HCT116 (cell line): ENCODE results near the gene CD8A. TPM values are rescaled to one million over a fixed set of nuclear protein-coding genes. Genes with fewer than 3 reads are reported as not detected.

ENCODE experiments used
- ATAC-seq: fragments of 200-7000 bp; cut with Tn5 transposase; 2 replicates; pipeline ENCODE4 v1.9.1; 2020; ENCODE audit warnings: mild to moderate bottlenecking, moderate library complexity
- BruUV-seq: library from RNA; stranded (reverse); fragments of 400-500 nt; replicated peaks from 2 replicates; lab custom pipeline; 2021; lab: Mats Ljungman, UMichigan
- CTCF ChIA-PET: fragments of 300-600 bp; sonication (Branson Sonifier 250); formaldehyde crosslinking; loops from one replicate; lab custom pipeline; 2021; ENCODE audit warnings: antibody characterized with exemption; lab: Charles Lee
- POLR2A ChIA-PET: fragments of 300-600, 350-600 bp; sonication (Branson Sonifier 250); formaldehyde crosslinking; loops from one replicate; lab custom pipeline; 2021; ENCODE audit warnings: antibody characterized with exemption; lab: Charles Lee
- RAD21 ChIA-PET, 2 experiments: fragments of 300-600 bp; sonication (Branson Sonifier 250); formaldehyde crosslinking; loops; one replicate each; lab custom pipeline; 2023; ENCODE audit warnings: low total read pairs in 2 of 2; ENCODE audit not compliant: uncharacterized antibody in 2 of 2, unreplicated experiment in 2 of 2, low non-redundant PET in 1 of 2; lab: Charles Lee
- DNase-seq: peaks from one replicate; pipeline ENCODE4 v3.0.0-alpha.2; 2010; ENCODE audit warnings: low read depth, low spot score
- H2AFZ ChIP-seq: fragments of 200-600 bp; shearing (Covaris generic), sonication (generic); 2 replicates; pipeline ENCODE4 v1.6.1; 2017; ENCODE audit warnings: low read depth, mixed run types, mixed read lengths, antibody characterized with exemption, low read length; ENCODE audit not compliant: poor library complexity, severe bottlenecking
- H3K27ac ChIP-seq: 2 replicates; pipeline ENCODE4 v1.5.1; 2012; ENCODE audit warnings: low read depth, low read length
- H3K27me3 ChIP-seq: fragments of 200-600 bp; sonication (generic); 2 replicates; pipeline ENCODE4 v1.6.1; 2016; ENCODE audit warnings: mixed run types, low read length, mixed read lengths; ENCODE audit not compliant: insufficient read depth
- H3K36me3 ChIP-seq, 2 experiments: fragments of 200-500 bp in 1 of 2; fragments of 200-600 bp in 1 of 2; sonication (Bioruptor generic) in 1 of 2; sonication (generic) in 1 of 2; 2 replicates each; pipeline versions ENCODE4 v1.5.1 to v1.6.1; 2014 to 2016; ENCODE audit warnings: low read length in 2 of 2, inconsistent platforms in 1 of 2, mixed read lengths in 1 of 2, mixed run types in 1 of 2; ENCODE audit not compliant: insufficient read depth in 2 of 2, control insufficient read depth in 1 of 2
- H3K4me1 ChIP-seq, 2 experiments: fragments of 200-600 bp in 1 of 2; sonication (generic) in 1 of 2; 2 replicates each; pipeline versions ENCODE4 v1.5.1 to v1.6.1; 2012 to 2017; ENCODE audit warnings: low read length in 2 of 2, inconsistent platforms in 1 of 2, mild to moderate bottlenecking in 1 of 2, mixed read lengths in 1 of 2, mixed run types in 1 of 2, moderate library complexity in 1 of 2; ENCODE audit not compliant: insufficient read depth in 2 of 2, control insufficient read depth in 1 of 2
- H3K4me2 ChIP-seq: fragments of 200-600 bp; sonication (generic); 2 replicates; pipeline ENCODE4 v1.6.1; 2017; ENCODE audit warnings: mixed run types, low read length, mixed read lengths
- H3K4me3 ChIP-seq, 2 experiments: fragments of 200-600 bp in 1 of 2; sonication (generic) in 1 of 2; replicated peaks in 1 of 2; 2 replicates each; pipeline ENCODE4 v1.5.1; 2011 to 2016; ENCODE audit warnings: low read length in 2 of 2, control low read depth in 1 of 2, low read depth in 1 of 2, mild to moderate bottlenecking in 1 of 2, mixed read lengths in 1 of 2, mixed run types in 1 of 2
- H3K79me2 ChIP-seq: fragments of 200-600 bp; sonication (generic); 2 replicates; pipeline ENCODE4 v1.6.1; 2017; ENCODE audit warnings: mild to moderate bottlenecking, mixed run types, low read length, moderate library complexity, mixed read lengths; ENCODE audit not compliant: insufficient read depth
- H3K9ac ChIP-seq: fragments of 200-600 bp; sonication (generic); 2 replicates; pipeline ENCODE4 v1.6.1; 2016; ENCODE audit warnings: low read length, mixed read lengths
- H3K9me2 ChIP-seq: fragments of 200-600 bp; sonication (generic), shearing (Covaris generic); 2 replicates; pipeline ENCODE4 v1.6.1; 2017; ENCODE audit warnings: mixed run types, mild to moderate bottlenecking, moderate library complexity; ENCODE audit not compliant: insufficient read depth
- H3K9me3 ChIP-seq, 2 experiments: fragments of 200-500 bp in 1 of 2; fragments of 200-600 bp in 1 of 2; sonication (Bioruptor generic) in 1 of 2; sonication (generic) in 1 of 2; 2 replicates each; pipeline ENCODE4 v1.6.1; 2014 to 2017; ENCODE audit warnings: low read length in 2 of 2, mixed read lengths in 2 of 2, inconsistent platforms in 1 of 2, low read depth in 1 of 2, mild to moderate bottlenecking in 1 of 2, mixed run types in 1 of 2, moderate library complexity in 1 of 2; ENCODE audit not compliant: control insufficient read depth in 1 of 2, insufficient read depth in 1 of 2
- H4K20me1 ChIP-seq: fragments of 200-600 bp; sonication (generic), shearing (Covaris generic); 2 replicates; pipeline ENCODE4 v1.6.1; 2017; ENCODE audit warnings: mixed run types, mild to moderate bottlenecking, moderate library complexity; ENCODE audit not compliant: insufficient read depth
- CBX3 ChIP-seq: IDR thresholded peaks from 2 replicates; pipeline ENCODE4 v1.6.1; 2012; ENCODE audit warnings: low read depth
- CEBPB ChIP-seq: IDR thresholded peaks from 2 replicates; pipeline ENCODE4 v1.6.1; 2012; ENCODE audit warnings: low read depth
- EGR1 ChIP-seq: IDR thresholded peaks from 2 replicates; pipeline ENCODE4 v1.6.1; 2012; ENCODE audit warnings: low read depth
- JUND ChIP-seq: IDR thresholded peaks from 2 replicates; pipeline ENCODE4 v1.6.1; 2012
- POLR2AphosphoS5 ChIP-seq: IDR thresholded peaks from 2 replicates; pipeline ENCODE4 v1.6.1; 2011; ENCODE audit warnings: mild to moderate bottlenecking, low read depth, low read length, moderate library complexity
- SP1 ChIP-seq: IDR thresholded peaks from 2 replicates; pipeline ENCODE4 v1.6.1; 2012; ENCODE audit warnings: low read depth
- TCF7L2 ChIP-seq: IDR thresholded peaks from 2 replicates; pipeline ENCODE4 v1.7.0; 2011; ENCODE audit warnings: borderline replicate concordance, inconsistent platforms; ENCODE audit not compliant: insufficient read depth, insufficient read length; ENCODE audit errors: extremely low read depth
- YY1 ChIP-seq: IDR thresholded peaks from 2 replicates; pipeline ENCODE4 v1.6.1; 2011; ENCODE audit warnings: low read length, low read depth, moderate library complexity, mild to moderate bottlenecking; ENCODE audit not compliant: insufficient replicate concordance; ENCODE audit errors: extremely low read depth
- ZFX ChIP-seq: fragments of 450-650 bp; IDR thresholded peaks from 2 replicates; pipeline ENCODE4 v1.6.1; 2017
- ZNF274 ChIP-seq: fragments of 200-500 bp; sonication (Bioruptor generic); IDR thresholded peaks from 2 replicates; pipeline ENCODE4 v1.6.1; 2014; ENCODE audit warnings: mild to moderate bottlenecking, low read depth, low read length, inconsistent platforms
- intact Hi-C: fragments of 100-400 bp; cut with micrococcal nuclease; formaldehyde crosslinking; loops from 2 replicates; pipeline ENCODE4 v1.10.0; 2022
- total RNA-seq: library from RNA; stranded (reverse); gene quantifications from one replicate; pipeline ENCODE4 v1.2.1, GENCODE V29; 2021; ENCODE audit not compliant: unreplicated experiment
- TF ChIP-seq, protein P1 (sequence below): IDR thresholded peaks from 2 replicates; pipeline ENCODE4 v1.6.1; 2012; ENCODE audit warnings: low read depth
- TF ChIP-seq, protein P2 (sequence below): IDR thresholded peaks from 2 replicates; pipeline ENCODE4 v1.6.1; 2012
- TF ChIP-seq, protein P3 (sequence below), 3 experiments: fragments of 200-600 bp in 1 of 3; sonication (generic) in 1 of 3; IDR thresholded peaks in 2 of 3; conservative IDR thresholded peaks in 1 of 3; 2 replicates each; pipeline ENCODE4 v1.5.1; 2012 to 2017; ENCODE audit warnings: low read depth in 2 of 3, low read length in 2 of 3, antibody characterized with exemption in 1 of 3, borderline replicate concordance in 1 of 3, control low read depth in 1 of 3, mild to moderate bottlenecking in 1 of 3, mixed read lengths in 1 of 3, mixed run types in 1 of 3, moderate library complexity in 1 of 3; ENCODE audit not compliant: insufficient read depth in 1 of 3

The CD8A gene
- total RNA-seq, 1 experiment from 2014 or later: 0.76 TPM

DNA sequence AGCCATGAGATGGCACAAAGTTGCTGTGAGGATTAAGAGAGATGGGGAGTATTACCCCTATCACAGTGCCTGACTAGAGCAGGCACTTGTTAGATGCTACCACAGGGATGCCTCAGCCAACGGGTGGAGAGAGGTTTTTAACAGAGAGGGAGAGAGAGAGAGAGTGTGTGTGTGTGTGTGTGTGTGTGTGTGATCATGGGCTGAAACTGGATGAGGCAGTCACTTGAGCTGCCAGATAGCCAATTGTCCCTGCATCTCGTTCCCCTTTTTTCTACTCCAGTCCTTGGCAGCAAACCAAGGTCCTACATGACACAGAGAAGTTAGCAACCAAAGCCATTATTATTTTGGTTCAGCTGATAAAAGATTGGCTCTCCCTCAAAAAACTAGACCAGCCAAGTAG, 3.0 kb downstream of the CD8A start:
- no peaks in the 10 kb centered on the region for H3K27me3 ChIP-seq
- H3K4me2 ChIP-seq: no peak overlapping the region
- ChIA-PET CTCF (no interaction called here), POLR2A (interaction anchor here (0.7 kb wide), 1 partner anchor 23 kb away, joined by 3 read pairs; no protein-coding TSS in a partner anchor), RAD21 (no interaction called here)
- ATAC-seq (no peak), DNase-seq (no peak)
- no peaks in the 10 kb centered on the region for H3K4me1 ChIP-seq
- H3K9ac ChIP-seq: no peak overlapping the region
- H3K27ac ChIP-seq: no peak overlapping the region
- intact Hi-C loops: no loop called here
- H3K79me2 ChIP-seq: no peaks in the 10 kb centered on the region
- H2AFZ ChIP-seq: no peak overlapping the region
- no peak for TF ChIP-seq EGR1
- no peak for TF ChIP-seq TCF7L2
- TF ChIP-seq JUND: no peak
- TF ChIP-seq, protein P1, sequence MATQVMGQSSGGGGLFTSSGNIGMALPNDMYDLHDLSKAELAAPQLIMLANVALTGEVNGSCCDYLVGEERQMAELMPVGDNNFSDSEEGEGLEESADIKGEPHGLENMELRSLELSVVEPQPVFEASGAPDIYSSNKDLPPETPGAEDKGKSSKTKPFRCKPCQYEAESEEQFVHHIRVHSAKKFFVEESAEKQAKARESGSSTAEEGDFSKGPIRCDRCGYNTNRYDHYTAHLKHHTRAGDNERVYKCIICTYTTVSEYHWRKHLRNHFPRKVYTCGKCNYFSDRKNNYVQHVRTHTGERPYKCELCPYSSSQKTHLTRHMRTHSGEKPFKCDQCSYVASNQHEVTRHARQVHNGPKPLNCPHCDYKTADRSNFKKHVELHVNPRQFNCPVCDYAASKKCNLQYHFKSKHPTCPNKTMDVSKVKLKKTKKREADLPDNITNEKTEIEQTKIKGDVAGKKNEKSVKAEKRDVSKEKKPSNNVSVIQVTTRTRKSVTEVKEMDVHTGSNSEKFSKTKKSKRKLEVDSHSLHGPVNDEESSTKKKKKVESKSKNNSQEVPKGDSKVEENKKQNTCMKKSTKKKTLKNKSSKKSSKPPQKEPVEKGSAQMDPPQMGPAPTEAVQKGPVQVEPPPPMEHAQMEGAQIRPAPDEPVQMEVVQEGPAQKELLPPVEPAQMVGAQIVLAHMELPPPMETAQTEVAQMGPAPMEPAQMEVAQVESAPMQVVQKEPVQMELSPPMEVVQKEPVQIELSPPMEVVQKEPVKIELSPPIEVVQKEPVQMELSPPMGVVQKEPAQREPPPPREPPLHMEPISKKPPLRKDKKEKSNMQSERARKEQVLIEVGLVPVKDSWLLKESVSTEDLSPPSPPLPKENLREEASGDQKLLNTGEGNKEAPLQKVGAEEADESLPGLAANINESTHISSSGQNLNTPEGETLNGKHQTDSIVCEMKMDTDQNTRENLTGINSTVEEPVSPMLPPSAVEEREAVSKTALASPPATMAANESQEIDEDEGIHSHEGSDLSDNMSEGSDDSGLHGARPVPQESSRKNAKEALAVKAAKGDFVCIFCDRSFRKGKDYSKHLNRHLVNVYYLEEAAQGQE: no peak
- TF ChIP-seq SP1: no peak
- TF ChIP-seq, protein P2, sequence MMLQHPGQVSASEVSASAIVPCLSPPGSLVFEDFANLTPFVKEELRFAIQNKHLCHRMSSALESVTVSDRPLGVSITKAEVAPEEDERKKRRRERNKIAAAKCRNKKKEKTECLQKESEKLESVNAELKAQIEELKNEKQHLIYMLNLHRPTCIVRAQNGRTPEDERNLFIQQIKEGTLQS: no peak
- no peak for TF ChIP-seq CEBPB
- TF ChIP-seq, protein P3, sequence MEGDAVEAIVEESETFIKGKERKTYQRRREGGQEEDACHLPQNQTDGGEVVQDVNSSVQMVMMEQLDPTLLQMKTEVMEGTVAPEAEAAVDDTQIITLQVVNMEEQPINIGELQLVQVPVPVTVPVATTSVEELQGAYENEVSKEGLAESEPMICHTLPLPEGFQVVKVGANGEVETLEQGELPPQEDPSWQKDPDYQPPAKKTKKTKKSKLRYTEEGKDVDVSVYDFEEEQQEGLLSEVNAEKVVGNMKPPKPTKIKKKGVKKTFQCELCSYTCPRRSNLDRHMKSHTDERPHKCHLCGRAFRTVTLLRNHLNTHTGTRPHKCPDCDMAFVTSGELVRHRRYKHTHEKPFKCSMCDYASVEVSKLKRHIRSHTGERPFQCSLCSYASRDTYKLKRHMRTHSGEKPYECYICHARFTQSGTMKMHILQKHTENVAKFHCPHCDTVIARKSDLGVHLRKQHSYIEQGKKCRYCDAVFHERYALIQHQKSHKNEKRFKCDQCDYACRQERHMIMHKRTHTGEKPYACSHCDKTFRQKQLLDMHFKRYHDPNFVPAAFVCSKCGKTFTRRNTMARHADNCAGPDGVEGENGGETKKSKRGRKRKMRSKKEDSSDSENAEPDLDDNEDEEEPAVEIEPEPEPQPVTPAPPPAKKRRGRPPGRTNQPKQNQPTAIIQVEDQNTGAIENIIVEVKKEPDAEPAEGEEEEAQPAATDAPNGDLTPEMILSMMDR (IDR thresholded peaks at IDR 0.05 in 2 of 3, conservative IDR thresholded peaks at IDR 0.05 in 1 of 3; ENCODE audit: borderline replicate concordance in 1 of 3, insufficient read depth in 1 of 3, low read depth in 2 of 3, low read length in 2 of 3): no peak
- TF ChIP-seq ZNF274: no peak
- TF ChIP-seq ZFX: no peak
- TF ChIP-seq YY1: no peak
- TF ChIP-seq POLR2AphosphoS5: no peak
- no peak for TF ChIP-seq CBX3
- H3K4me3 ChIP-seq: no peak overlapping the region
- H3K9me2 ChIP-seq: no peaks in the 10 kb centered on the region
- no peaks in the 10 kb centered on the region for H3K9me3 ChIP-seq
- H3K36me3 ChIP-seq: no peaks in the 10 kb centered on the region
- no TSS peak for BruUV-seq
- no peaks in the 10 kb centered on the region for H4K20me1 ChIP-seq
